Vagina (tissue), 2 donors: Measurements from ENCODE around the gene STT3B.

Experiments used
- POLR2A ChIP-seq, 2 donors: fragments of 450-650 bp; IDR thresholded peaks; one replicate each; pipeline ENCODE4 v1.6.1; 2017; ENCODE audit warnings: antibody characterized with exemption in 2 of 2, mild to moderate bottlenecking in 2 of 2, moderate library complexity in 2 of 2
- POLR2AphosphoS5 ChIP-seq, 2 donors: sonication (generic); formaldehyde crosslinking; IDR thresholded peaks; one replicate each; pipeline ENCODE4 v1.9.0; 2017; ENCODE audit warnings: antibody characterized with exemption in 2 of 2, mild to moderate bottlenecking in 2 of 2, low read depth in 1 of 2; ENCODE audit not compliant: insufficient read depth in 1 of 2
- TF ChIP-seq, protein P1 (sequence below), 3 experiments: fragments of 450-650 bp in 2 of 3; fragments of 200-600 bp in 1 of 3; sonication (generic) in 1 of 3; IDR thresholded peaks; one replicate each; pipeline ENCODE4 v1.5.1; 2017 to 2019; ENCODE audit warnings: antibody characterized with exemption in 3 of 3, mild to moderate bottlenecking in 2 of 3, moderate library complexity in 2 of 3

DNA sequence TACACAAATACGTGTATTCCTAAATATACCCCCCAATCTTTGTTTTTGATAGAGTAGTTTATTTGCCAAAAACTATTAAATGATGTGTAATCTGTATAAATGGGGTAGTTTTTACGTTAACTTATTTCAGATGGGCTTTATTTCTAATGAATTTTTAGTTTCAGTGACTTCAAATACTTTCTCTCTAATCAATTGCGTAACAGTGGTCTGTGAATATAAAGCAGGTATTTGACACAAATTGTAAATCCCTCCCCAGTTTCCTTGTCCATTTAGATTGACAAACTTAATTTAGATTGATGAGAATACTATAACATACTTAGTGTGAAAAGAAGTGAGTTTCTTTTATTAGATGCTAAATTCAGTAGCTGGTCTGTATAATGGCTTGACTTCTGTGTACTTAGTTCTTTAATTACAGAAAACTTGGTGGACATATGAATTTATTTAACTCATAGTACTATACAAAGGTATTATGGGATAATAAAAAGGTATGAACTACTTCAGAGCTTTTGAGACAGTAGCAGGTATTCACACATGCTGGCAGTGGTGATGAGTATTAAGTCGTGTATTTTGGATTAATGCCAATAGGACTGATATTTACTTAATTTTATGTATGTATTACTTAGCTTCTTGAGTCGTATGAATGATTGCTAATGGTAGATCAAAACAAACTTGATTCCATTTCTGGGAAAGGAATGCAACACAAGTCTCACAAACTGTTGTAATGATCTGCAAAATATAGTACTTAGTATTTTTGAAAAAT is 81.6 kb downstream of the STT3B start:
- TF ChIP-seq POLR2A (IDR thresholded peaks at IDR 0.05) (no peak), POLR2AphosphoS5 (IDR thresholded peaks at IDR 0.05; ENCODE audit: insufficient read depth in 1 of 2, low read depth in 1 of 2) (no peak)
- TF ChIP-seq, protein P1, sequence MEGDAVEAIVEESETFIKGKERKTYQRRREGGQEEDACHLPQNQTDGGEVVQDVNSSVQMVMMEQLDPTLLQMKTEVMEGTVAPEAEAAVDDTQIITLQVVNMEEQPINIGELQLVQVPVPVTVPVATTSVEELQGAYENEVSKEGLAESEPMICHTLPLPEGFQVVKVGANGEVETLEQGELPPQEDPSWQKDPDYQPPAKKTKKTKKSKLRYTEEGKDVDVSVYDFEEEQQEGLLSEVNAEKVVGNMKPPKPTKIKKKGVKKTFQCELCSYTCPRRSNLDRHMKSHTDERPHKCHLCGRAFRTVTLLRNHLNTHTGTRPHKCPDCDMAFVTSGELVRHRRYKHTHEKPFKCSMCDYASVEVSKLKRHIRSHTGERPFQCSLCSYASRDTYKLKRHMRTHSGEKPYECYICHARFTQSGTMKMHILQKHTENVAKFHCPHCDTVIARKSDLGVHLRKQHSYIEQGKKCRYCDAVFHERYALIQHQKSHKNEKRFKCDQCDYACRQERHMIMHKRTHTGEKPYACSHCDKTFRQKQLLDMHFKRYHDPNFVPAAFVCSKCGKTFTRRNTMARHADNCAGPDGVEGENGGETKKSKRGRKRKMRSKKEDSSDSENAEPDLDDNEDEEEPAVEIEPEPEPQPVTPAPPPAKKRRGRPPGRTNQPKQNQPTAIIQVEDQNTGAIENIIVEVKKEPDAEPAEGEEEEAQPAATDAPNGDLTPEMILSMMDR (IDR thresholded peaks at IDR 0.05): no peak
